ENCODE results near the gene BNC2.
"Not testable (repeated sequence)": the region's sequence is repeated elsewhere in the genome, so short reads cannot be mapped to it uniquely, and the experiment has no call there.

The BNC2 gene

GRCh38 chr9:16539626-16540025, 330.8 kb downstream of the BNC2 start:
- not testable (repeated sequence) for H3K9me3 ChIP-seq (ENCODE audit: control insufficient read depth in 1 of 2, low read length in 2 of 2); H3K4me3 ChIP-seq (ENCODE audit: low read depth in 1 of 2, low read length in 2 of 2); H3K36me3 ChIP-seq (ENCODE audit: control insufficient read depth in 1 of 2, insufficient read depth in 2 of 2, low read length in 2 of 2); H3K27ac ChIP-seq (ENCODE audit: low read length); H3K4me1 ChIP-seq (ENCODE audit: control insufficient read depth in 1 of 2, insufficient read depth in 2 of 2, low read length in 2 of 2); H3K27me3 ChIP-seq (ENCODE audit: low read depth, low read length)

GRCh38 chr9:16535555-16535954, 334.9 kb downstream of the BNC2 start:
- Histone ChIP-seq H3K27me3 (ENCODE audit: low read depth, low read length) (no peaks in the 10 kb centered on the region), H3K36me3 (ENCODE audit: control insufficient read depth in 1 of 2, insufficient read depth in 2 of 2, low read length in 2 of 2) (no peaks in the 10 kb centered on the region), H3K9me3 (ENCODE audit: control insufficient read depth in 1 of 2, low read length in 2 of 2) (no peaks in the 10 kb centered on the region), H3K4me1 (ENCODE audit: control insufficient read depth in 1 of 2, insufficient read depth in 2 of 2, low read length in 2 of 2) (peaks cover 0 to 8% of the 10 kb centered on the region in 2 donors), H3K4me3 (ENCODE audit: low read depth in 1 of 2, low read length in 2 of 2) (no peak overlapping the region), H3K27ac (ENCODE audit: low read length) (no peak overlapping the region)

- Histone ChIP-seq H3K4me1 (ENCODE audit: control insufficient read depth in 1 of 2, insufficient read depth in 2 of 2, low read length in 2 of 2) (peaks cover 0 to 13% of the 10 kb centered on the region in 2 donors), H3K36me3 (ENCODE audit: control insufficient read depth in 1 of 2, insufficient read depth in 2 of 2, low read length in 2 of 2) (no peaks in the 10 kb centered on the region), H3K9me3 (ENCODE audit: control insufficient read depth in 1 of 2, low read length in 2 of 2) (no peaks in the 10 kb centered on the region), H3K27me3 (ENCODE audit: low read depth, low read length) (no peaks in the 10 kb centered on the region), H3K27ac (ENCODE audit: low read length) (no peak overlapping the region), H3K4me3 (ENCODE audit: low read depth in 1 of 2, low read length in 2 of 2) (no peak overlapping the region)
Observed at GRCh38 chr9:16532681-16533450, 337.6 kb downstream of the BNC2 start.

- Histone ChIP-seq H3K27me3 (ENCODE audit: low read depth, low read length) (no peaks in the 10 kb centered on the region), H3K4me1 (ENCODE audit: control insufficient read depth in 1 of 2, insufficient read depth in 2 of 2, low read length in 2 of 2) (peaks cover 0 to 13% of the 10 kb centered on the region in 2 donors), H3K27ac (ENCODE audit: low read length) (no peak overlapping the region), H3K4me3 (ENCODE audit: low read depth in 1 of 2, low read length in 2 of 2) (no peak overlapping the region), H3K36me3 (ENCODE audit: control insufficient read depth in 1 of 2, insufficient read depth in 2 of 2, low read length in 2 of 2) (no peaks in the 10 kb centered on the region), H3K9me3 (ENCODE audit: control insufficient read depth in 1 of 2, low read length in 2 of 2) (no peaks in the 10 kb centered on the region)
Observed at GRCh38 chr9:16532272-16532671, 338.2 kb downstream of the BNC2 start.

- H3K36me3 ChIP-seq (ENCODE audit: control insufficient read depth in 1 of 2, insufficient read depth in 2 of 2, low read length in 2 of 2), result no peaks in the 10 kb centered on the region
- no peaks in the 10 kb centered on the region for H3K9me3 ChIP-seq (ENCODE audit: control insufficient read depth in 1 of 2, low read length in 2 of 2)
- no peak overlapping the region for H3K27ac ChIP-seq (ENCODE audit: low read length)
- peaks cover 0 to 13% of the 10 kb centered on the region in 2 donors for H3K4me1 ChIP-seq (ENCODE audit: control insufficient read depth in 1 of 2, insufficient read depth in 2 of 2, low read length in 2 of 2)
- H3K4me3 ChIP-seq (ENCODE audit: low read depth in 1 of 2, low read length in 2 of 2), result no peak overlapping the region
- H3K27me3 ChIP-seq (ENCODE audit: low read depth, low read length), result no peaks in the 10 kb centered on the region
Observed at GRCh38 chr9:16530669-16531642, 339.5 kb downstream of the BNC2 start.

- H3K27me3 ChIP-seq (ENCODE audit: low read depth, low read length), result no peaks in the 10 kb centered on the region
- no peak overlapping the region for H3K4me3 ChIP-seq (ENCODE audit: low read depth in 1 of 2, low read length in 2 of 2)
- peaks cover 4 to 15% of the 10 kb centered on the region in 2 donors for H3K4me1 ChIP-seq (ENCODE audit: control insufficient read depth in 1 of 2, insufficient read depth in 2 of 2, low read length in 2 of 2)
- no peaks in the 10 kb centered on the region for H3K36me3 ChIP-seq (ENCODE audit: control insufficient read depth in 1 of 2, insufficient read depth in 2 of 2, low read length in 2 of 2)
- no peaks in the 10 kb centered on the region for H3K9me3 ChIP-seq (ENCODE audit: control insufficient read depth in 1 of 2, low read length in 2 of 2)
- no peak overlapping the region for H3K27ac ChIP-seq (ENCODE audit: low read length)
Observed at GRCh38 chr9:16527573-16527972, 342.9 kb downstream of the BNC2 start.

- Histone ChIP-seq H3K9me3 (ENCODE audit: control insufficient read depth in 1 of 2, low read length in 2 of 2) (no peaks in the 10 kb centered on the region), H3K36me3 (ENCODE audit: control insufficient read depth in 1 of 2, insufficient read depth in 2 of 2, low read length in 2 of 2) (no peaks in the 10 kb centered on the region), H3K4me1 (ENCODE audit: control insufficient read depth in 1 of 2, insufficient read depth in 2 of 2, low read length in 2 of 2) (peaks cover 12 to 27% of the 10 kb centered on the region in 2 donors), H3K27ac (ENCODE audit: low read length) (no peak overlapping the region), H3K27me3 (ENCODE audit: low read depth, low read length) (no peaks in the 10 kb centered on the region), H3K4me3 (ENCODE audit: low read depth in 1 of 2, low read length in 2 of 2) (no peak overlapping the region)
Observed at GRCh38 chr9:16526380-16526779, 344.1 kb downstream of the BNC2 start.

GRCh38 chr9:16524823-16525222, 345.6 kb downstream of the BNC2 start:
- H3K36me3 ChIP-seq (ENCODE audit: control insufficient read depth in 1 of 2, insufficient read depth in 2 of 2, low read length in 2 of 2), result no peaks in the 10 kb centered on the region
- no peak overlapping the region for H3K27ac ChIP-seq (ENCODE audit: low read length)
- no peak overlapping the region for H3K4me3 ChIP-seq (ENCODE audit: low read depth in 1 of 2, low read length in 2 of 2)
- no peaks in the 10 kb centered on the region for H3K9me3 ChIP-seq (ENCODE audit: control insufficient read depth in 1 of 2, low read length in 2 of 2)
- H3K4me1 ChIP-seq (ENCODE audit: control insufficient read depth in 1 of 2, insufficient read depth in 2 of 2, low read length in 2 of 2), result peaks cover 14 to 21% of the 10 kb centered on the region in 2 donors
- H3K27me3 ChIP-seq (ENCODE audit: low read depth, low read length), result no peaks in the 10 kb centered on the region

- no peak overlapping the region for H3K4me3 ChIP-seq (ENCODE audit: low read depth in 1 of 2, low read length in 2 of 2)
- no peaks in the 10 kb centered on the region for H3K27me3 ChIP-seq (ENCODE audit: low read depth, low read length)
- peaks cover 14 to 21% of the 10 kb centered on the region in 2 donors for H3K4me1 ChIP-seq (ENCODE audit: control insufficient read depth in 1 of 2, insufficient read depth in 2 of 2, low read length in 2 of 2)
- no peak overlapping the region for H3K27ac ChIP-seq (ENCODE audit: low read length)
- no peaks in the 10 kb centered on the region for H3K36me3 ChIP-seq (ENCODE audit: control insufficient read depth in 1 of 2, insufficient read depth in 2 of 2, low read length in 2 of 2)
- no peaks in the 10 kb centered on the region for H3K9me3 ChIP-seq (ENCODE audit: control insufficient read depth in 1 of 2, low read length in 2 of 2)
Observed at GRCh38 chr9:16524078-16524477, 346.4 kb downstream of the BNC2 start.

- H3K36me3 ChIP-seq (ENCODE audit: control insufficient read depth in 1 of 2, insufficient read depth in 2 of 2, low read length in 2 of 2), result no peaks in the 10 kb centered on the region
- no peak overlapping the region for H3K4me3 ChIP-seq (ENCODE audit: low read depth in 1 of 2, low read length in 2 of 2)
- peaks cover 18 to 26% of the 10 kb centered on the region in 2 donors for H3K4me1 ChIP-seq (ENCODE audit: control insufficient read depth in 1 of 2, insufficient read depth in 2 of 2, low read length in 2 of 2)
- no peaks in the 10 kb centered on the region for H3K9me3 ChIP-seq (ENCODE audit: control insufficient read depth in 1 of 2, low read length in 2 of 2)
- H3K27me3 ChIP-seq (ENCODE audit: low read depth, low read length), result no peaks in the 10 kb centered on the region
- H3K27ac ChIP-seq (ENCODE audit: low read length), result peak overlapping the region; percentile 77
Observed at GRCh38 chr9:16521868-16522411, 348.5 kb downstream of the BNC2 start.

- no peaks in the 10 kb centered on the region for H3K36me3 ChIP-seq (ENCODE audit: control insufficient read depth in 1 of 2, insufficient read depth in 2 of 2, low read length in 2 of 2)
- H3K27me3 ChIP-seq (ENCODE audit: low read depth, low read length), result no peaks in the 10 kb centered on the region
- H3K4me1 ChIP-seq (ENCODE audit: control insufficient read depth in 1 of 2, insufficient read depth in 2 of 2, low read length in 2 of 2), result peaks cover 20 to 50% of the 10 kb centered on the region in 2 donors
- H3K9me3 ChIP-seq (ENCODE audit: control insufficient read depth in 1 of 2, low read length in 2 of 2), result no peaks in the 10 kb centered on the region
- no peak overlapping the region for H3K27ac ChIP-seq (ENCODE audit: low read length)
- no peak overlapping the region for H3K4me3 ChIP-seq (ENCODE audit: low read depth in 1 of 2, low read length in 2 of 2)
Observed at GRCh38 chr9:16519001-16519400, 351.5 kb downstream of the BNC2 start.
